COR-L47 (cell line): ENCODE data around the gene OPHN1.

ENCODE experiments used
- DNase-seq: peaks from one replicate; lab custom pipeline; 2025; lab: John Stamatoyannopoulos, UW

The OPHN1 gene

GRCh38 chrX:68433155-68433980 lies at the start of gene OPHN1:
Gene OPHN1, minus strand, starts transcription at chrX:68433495. Its CDS starts 475 bp downstream, at chrX:68433020.
- peak; percentile 1 for DNase-seq

GRCh38 chrX:68480969-68481368 lies 47.7 kb upstream of the OPHN1 start:
- no peak for DNase-seq

GRCh38 chrX:68464796-68465195 lies 31.5 kb upstream of the OPHN1 start:
- no peak for DNase-seq

- DNase-seq: no peak
Observed at GRCh38 chrX:68463880-68464279, 30.6 kb upstream of the OPHN1 start.

- no peak for DNase-seq
Observed at GRCh38 chrX:68462653-68463052, 29.4 kb upstream of the OPHN1 start.

- DNase-seq: no peak
Observed at GRCh38 chrX:68462197-68462596, 28.9 kb upstream of the OPHN1 start.

- no peak for DNase-seq
Observed at GRCh38 chrX:68461576-68461975, 28.3 kb upstream of the OPHN1 start.

GRCh38 chrX:68461093-68461492 lies 27.8 kb upstream of the OPHN1 start:
- no peak for DNase-seq

- DNase-seq: no peak
Observed at GRCh38 chrX:68455151-68455510, 21.8 kb upstream of the OPHN1 start.

- no peak for DNase-seq
Observed at GRCh38 chrX:68454476-68455150, 21.3 kb upstream of the OPHN1 start.

- no peak for DNase-seq
Observed at GRCh38 chrX:68451720-68452119, 18.4 kb upstream of the OPHN1 start.

- DNase-seq: no peak
Observed at GRCh38 chrX:68443155-68443868, 10.0 kb upstream of the OPHN1 start.

GRCh38 chrX:68440940-68441339 lies 7.6 kb upstream of the OPHN1 start:
- DNase-seq: peak; percentile 0

GRCh38 chrX:68440442-68440841 lies 7.1 kb upstream of the OPHN1 start:
- DNase-seq: no peak

- DNase-seq: no peak
Observed at GRCh38 chrX:68439341-68439740, 6.0 kb upstream of the OPHN1 start.

- DNase-seq: no peak
Observed at GRCh38 chrX:68438575-68438974, 5.3 kb upstream of the OPHN1 start.

- no peak for DNase-seq
Observed at GRCh38 chrX:68433981-68434299, 645 bp upstream of the OPHN1 start.

- DNase-seq: no peak
Observed at GRCh38 chrX:68432648-68433047, 647 bp downstream of the OPHN1 start.

- DNase-seq: no peak
Observed at GRCh38 chrX:68431836-68432235, 1.5 kb downstream of the OPHN1 start.

GRCh38 chrX:68429216-68429615 lies 4.1 kb downstream of the OPHN1 start:
- DNase-seq: no peak

GRCh38 chrX:68428431-68428830 lies 4.9 kb downstream of the OPHN1 start:
- no peak for DNase-seq

- DNase-seq: no peak
Observed at GRCh38 chrX:68424719-68425118, 8.6 kb downstream of the OPHN1 start.

- DNase-seq: no peak
Observed at GRCh38 chrX:68422478-68422877, 10.8 kb downstream of the OPHN1 start.
